Stomach (tissue), 9 donors: ENCODE data around the gene CSTF1. TPM values are rescaled to one million over a fixed set of nuclear protein-coding genes. Genes with fewer than 3 reads are reported as not detected.

Experiments
- DNase-seq, 2 donors: peaks; one replicate each; pipeline versions ENCODE4 v3.0.0 to v3.0.0-alpha.2; 2013 to 2019
- H3K27ac ChIP-seq, 5 donors: fragments of 200-600 bp in 4 of 5; sonication (generic) in 4 of 5; one replicate each; pipeline ENCODE4 v1.5.1; 2013 to 2019; ENCODE audit warnings: mild to moderate bottlenecking in 1 of 5, moderate library complexity in 1 of 5
- H3K27me3 ChIP-seq, 3 donors: fragments of 200-600 bp; sonication (generic); one replicate each; pipeline ENCODE4 v1.5.1; 2017 to 2019; ENCODE audit warnings: mixed run types in 1 of 3
- H3K36me3 ChIP-seq, 4 donors: fragments of 200-600 bp; sonication (generic); 1 replicate in 3 of 4; 2 replicates in 1 of 4; pipeline ENCODE4 v1.5.1; 2016 to 2019
- H3K4me1 ChIP-seq, 4 donors: fragments of 200-600 bp; sonication (generic); one replicate each; pipeline ENCODE4 v1.5.1; 2016 to 2019
- H3K4me3 ChIP-seq, 4 donors: fragments of 200-600 bp; sonication (generic) in 3 of 4; one replicate each; pipeline ENCODE4 v1.5.1; 2016 to 2019; ENCODE audit warnings: mild to moderate bottlenecking in 1 of 4
- H3K9me3 ChIP-seq, 4 donors: fragments of 200-600 bp; sonication (generic); one replicate each; pipeline ENCODE4 v1.5.1; 2016 to 2019
- CTCF ChIP-seq, 7 experiments: fragments of 450-650 bp in 4 of 7; fragments of 200-600 bp in 3 of 7; sonication (generic) in 3 of 7; IDR thresholded peaks; one replicate each; pipeline ENCODE4 v1.5.1; 2016 to 2019; ENCODE audit warnings: antibody characterized with exemption in 7 of 7, control low read depth in 2 of 7, mild to moderate bottlenecking in 1 of 7
- EP300 ChIP-seq: sonication (generic); formaldehyde crosslinking; IDR thresholded peaks from one replicate; pipeline ENCODE4 v1.6.1; 2017; ENCODE audit warnings: antibody characterized with exemption
- POLR2A ChIP-seq, 4 donors: fragments of 450-650 bp; IDR thresholded peaks; one replicate each; pipeline ENCODE4 v1.6.1; 2016; ENCODE audit warnings: antibody characterized with exemption in 4 of 4, control low read depth in 2 of 4, mild to moderate bottlenecking in 1 of 4, moderate library complexity in 1 of 4
- POLR2AphosphoS5 ChIP-seq, 3 donors: sonication (generic); formaldehyde crosslinking; IDR thresholded peaks; one replicate each; pipeline ENCODE4 v1.6.1; 2016; ENCODE audit warnings: antibody characterized with exemption in 3 of 3
- WGBS, 5 donors: extraction: QIAGEN DNeasy Blood & Tissue Kit in 3 of 5; methylation state at CpG; one replicate each; pipeline versions ENCODE4 v1.1.5 to v1.1.7; 2013 to 2018; 5-methylcytosine and 5-hydroxymethylcytosine counted together
- intact Hi-C: fragments of 100-400 bp; cut with DNase I; formaldehyde crosslinking; loops from one replicate; pipeline ENCODE4 v1.15.1; 2023; ENCODE audit warnings: low total_unique reads
- polyA plus RNA-seq, 3 donors: library from polyadenylated mRNA; stranded (reverse); fragments of 200-250 nt; gene quantifications; one replicate each; pipeline ENCODE4 v1.2.3, GENCODE V29; 2013
- total RNA-seq, 5 donors: library from RNA; depleted of rRNA; stranded (reverse); fragments of >200 nt; gene quantifications; one replicate each; pipeline versions ENCODE4 v1.1.0 to v1.2.3, GENCODE V29; 2014 to 2016
- donor health status: healthy with polysubstance abuse.
- donor health status: Bipolar disorder and iron deficiency.
- donor health status: healthy.

CSTF1 gene
- total and polyA plus RNA-seq, 8 donors = 7.1 to 86.2 (median 17.1) TPM

GRCh38 chr20:56417911-56418310, 25.5 kb downstream of the CSTF1 start:
- WGBS, 5 donors = 81 to 93% (median 89%) methylated on average over 4 of the region's 4 CpGs
- Histone ChIP-seq H3K36me3 (peaks cover 0 to 9% (median 0%) of the 10 kb centered on the region in 4 donors), H3K4me3 (no peak overlapping the region), H3K9me3 (no peaks in the 10 kb centered on the region), H3K27ac (peak overlapping the region; percentile 11 to 79 (median 60)), H3K4me1 (peaks cover 0 to 16% (median 0%) of the 10 kb centered on the region in 4 donors), H3K27me3 (no peaks in the 10 kb centered on the region)
- TF ChIP-seq POLR2AphosphoS5 (IDR thresholded peaks at IDR 0.05) (no peak), POLR2A (IDR thresholded peaks at IDR 0.05) (no peak), EP300 (no peak), CTCF (IDR thresholded peaks at IDR 0.05) (no peak)
- DNase-seq = no peak
- intact Hi-C loops = no loop called here

- H3K9me3 ChIP-seq = no peaks in the 10 kb centered on the region
- no peaks in the 10 kb centered on the region for H3K27me3 ChIP-seq
- peak overlapping the region; percentile 11 to 79 (median 60) for H3K27ac ChIP-seq
- intact Hi-C loops = no loop called here
- H3K36me3 ChIP-seq = peaks cover 0 to 9% (median 0%) of the 10 kb centered on the region in 4 donors
- peaks cover 0 to 21% (median 0%) of the 10 kb centered on the region in 4 donors for H3K4me1 ChIP-seq
- WGBS, 5 donors = 50 to 71% (median 66%) methylated on average over 11 of the region's 11 CpGs
- TF ChIP-seq POLR2A (IDR thresholded peaks at IDR 0.05) (no peak), POLR2AphosphoS5 (IDR thresholded peaks at IDR 0.05) (no peak), CTCF (IDR thresholded peaks at IDR 0.05) (no peak), EP300 (no peak)
- no peak for DNase-seq
- H3K4me3 ChIP-seq = no peak overlapping the region
These were observed 26.0 kb downstream of the CSTF1 start for GRCh38 chr20:56418385-56418861.

GRCh38 chr20:56420028-56420427, 27.6 kb downstream of the CSTF1 start:
- no peak overlapping the region for H3K4me3 ChIP-seq
- intact Hi-C loops = no loop called here
- DNase-seq = no peak
- H3K9me3 ChIP-seq = no peaks in the 10 kb centered on the region
- peak overlapping the region in 2 of 5 donors; percentile 17 to 71 for H3K27ac ChIP-seq
- H3K27me3 ChIP-seq = no peaks in the 10 kb centered on the region
- H3K36me3 ChIP-seq = peaks cover 0 to 9% (median 0%) of the 10 kb centered on the region in 4 donors
- 61 to 75% (median 63%) methylated on average over 2 of the region's 2 CpGs for WGBS, 5 donors
- peaks cover 0 to 21% (median 0%) of the 10 kb centered on the region in 4 donors for H3K4me1 ChIP-seq
- TF ChIP-seq POLR2A (IDR thresholded peaks at IDR 0.05) (no peak), POLR2AphosphoS5 (IDR thresholded peaks at IDR 0.05) (no peak), CTCF (IDR thresholded peaks at IDR 0.05) (no peak), EP300 (no peak)

- WGBS, 5 donors = 77 to 82% (median 80%) methylated on average over 11 of the region's 11 CpGs
- no peak for TF ChIP-seq EP300
- TF ChIP-seq CTCF (IDR thresholded peaks at IDR 0.05) = no peak
- no peak for TF ChIP-seq POLR2AphosphoS5 (IDR thresholded peaks at IDR 0.05)
- TF ChIP-seq POLR2A (IDR thresholded peaks at IDR 0.05) = no peak
- intact Hi-C loops = no loop called here
These were observed 28.7 kb downstream of the CSTF1 start for GRCh38 chr20:56420940-56421688.

More at GRCh38 chr20:56420940-56421688, 28.7 kb downstream of the CSTF1 start:
- Histone ChIP-seq H3K27me3 (no peaks in the 10 kb centered on the region), H3K9me3 (no peaks in the 10 kb centered on the region), H3K4me1 (peaks cover 0 to 21% (median 0%) of the 10 kb centered on the region in 4 donors), H3K4me3 (no peak overlapping the region), H3K27ac (no peak overlapping the region), H3K36me3 (peaks cover 0 to 9% (median 0%) of the 10 kb centered on the region in 4 donors)
- no peak for DNase-seq
